ENCODE data around the gene GIGYF2.

- TF ChIP-seq CTCF (conservative IDR thresholded peaks at IDR 0.05; ENCODE audit: low read depth, low read length) (no peak), POLR2A (IDR thresholded peaks at IDR 0.05; ENCODE audit: low read depth, low read length) (no peak), BHLHE40 (IDR thresholded peaks at IDR 0.05; ENCODE audit: low read depth, low read length) (no peak), RFX5 (IDR thresholded peaks at IDR 0.05; ENCODE audit: low read depth, low read length) (no peak), CEBPB (IDR thresholded peaks at IDR 0.05; ENCODE audit: low read depth, low read length) (no peak), ELK1 (IDR thresholded peaks at IDR 0.05; ENCODE audit: borderline replicate concordance, low read depth, low read length) (no peak), MAZ (IDR thresholded peaks at IDR 0.05; ENCODE audit: borderline replicate concordance, low read depth, low read length) (no peak), SMC3 (IDR thresholded peaks at IDR 0.05; ENCODE audit: low read depth, low read length) (no peak), FOS (IDR thresholded peaks at IDR 0.05; ENCODE audit: low read depth, low read length) (no peak), RAD21 (IDR thresholded peaks at IDR 0.05; ENCODE audit: low read length) (no peak)
- TF ChIP-seq, protein P1, sequence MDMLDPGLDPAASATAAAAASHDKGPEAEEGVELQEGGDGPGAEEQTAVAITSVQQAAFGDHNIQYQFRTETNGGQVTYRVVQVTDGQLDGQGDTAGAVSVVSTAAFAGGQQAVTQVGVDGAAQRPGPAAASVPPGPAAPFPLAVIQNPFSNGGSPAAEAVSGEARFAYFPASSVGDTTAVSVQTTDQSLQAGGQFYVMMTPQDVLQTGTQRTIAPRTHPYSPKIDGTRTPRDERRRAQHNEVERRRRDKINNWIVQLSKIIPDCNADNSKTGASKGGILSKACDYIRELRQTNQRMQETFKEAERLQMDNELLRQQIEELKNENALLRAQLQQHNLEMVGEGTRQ (IDR thresholded peaks at IDR 0.05; ENCODE audit: low read depth, low read length) = no peak
Observed at GRCh38 chr2:232662486-232663260, 34.5 kb upstream of the GIGYF2 start.

Data from IMR-90 (cell line).